Skeletal muscle satellite cell (primary cell): ENCODE results near the gene MRTO4.
A peak's percentile ranks its signal among the peaks of the same experiment; 100 is the strongest.
"Not testable (repeated sequence)": the region's sequence is repeated elsewhere in the genome, so short reads cannot be mapped to it uniquely, and the experiment has no call there.

ENCODE experiments used
- H3K27me3 ChIP-seq: 2 replicates; pipeline ENCODE4 v1.7.0; 2013; ENCODE audit warnings: low read length; ENCODE audit not compliant: control insufficient read depth, insufficient read depth
- H3K36me3 ChIP-seq: 2 replicates; pipeline ENCODE4 v1.7.0; 2013; ENCODE audit warnings: mild to moderate bottlenecking, control low read depth, low read length; ENCODE audit not compliant: insufficient read depth
- H3K4me1 ChIP-seq: 2 replicates; pipeline ENCODE4 v1.7.0; 2013; ENCODE audit warnings: low read length; ENCODE audit not compliant: control insufficient read depth, insufficient read depth
- H3K4me2 ChIP-seq: 2 replicates; pipeline ENCODE4 v1.7.0; 2013; ENCODE audit warnings: mild to moderate bottlenecking, low read length
- H3K4me3 ChIP-seq: 2 replicates; pipeline ENCODE4 v1.7.0; 2013; ENCODE audit warnings: low read length
- H3K9ac ChIP-seq: 2 replicates; pipeline ENCODE4 v1.7.0; 2013; ENCODE audit warnings: mild to moderate bottlenecking, low read depth, low read length, moderate library complexity
- H3K9me3 ChIP-seq: replicated peaks from 2 replicates; pipeline ENCODE4 v1.7.0; 2013; ENCODE audit warnings: mild to moderate bottlenecking, control low read depth, low read length

MRTO4 gene

DNA sequence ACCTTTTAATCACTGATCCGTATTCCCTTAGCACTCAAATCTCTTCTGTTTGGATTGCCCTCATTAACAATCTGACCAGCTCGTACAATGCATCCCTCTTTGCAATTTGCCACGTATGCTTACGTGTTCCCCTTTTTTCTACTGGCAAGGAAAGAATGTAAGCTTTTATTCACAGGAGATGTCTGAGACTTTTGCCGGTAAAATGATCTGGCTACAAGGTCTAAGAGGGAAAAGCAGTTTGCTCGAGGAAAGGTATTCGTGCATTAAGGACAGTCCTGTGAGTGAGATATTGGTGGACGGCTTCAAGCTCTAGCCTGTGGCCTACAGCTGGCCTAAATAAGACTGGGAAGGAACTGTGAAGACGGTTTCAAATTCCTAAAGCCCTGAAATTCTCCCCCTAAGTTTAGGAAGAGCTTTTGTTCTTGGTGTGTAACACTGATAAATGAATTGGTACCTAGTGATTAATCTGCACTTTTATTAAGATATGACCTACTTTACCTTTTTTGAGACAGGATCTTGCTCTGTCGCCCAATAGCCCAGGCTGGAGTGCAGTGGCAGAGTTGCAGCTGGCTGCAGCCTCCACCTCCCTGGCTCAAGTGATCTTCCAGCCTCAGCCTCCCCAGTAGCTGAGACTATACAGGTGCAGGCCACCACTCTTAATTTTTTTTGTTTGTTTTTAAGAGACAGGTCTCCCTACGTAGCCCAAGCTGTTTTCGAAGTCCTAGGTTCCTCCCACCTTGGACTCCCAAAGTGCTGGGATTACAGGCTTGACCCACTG lies 40.6 kb upstream of the MRTO4 start:
- peaks cover 17% of the 10 kb centered on the region for H3K4me1 ChIP-seq
- peaks cover 15% of the 10 kb centered on the region for H3K36me3 ChIP-seq
- no peaks in the 10 kb centered on the region for H3K27me3 ChIP-seq
- no peaks in the 10 kb centered on the region for H3K9me3 ChIP-seq
- peak overlapping the region; percentile 87 for H3K4me3 ChIP-seq
- H3K9ac ChIP-seq: peak overlapping the region; percentile 95
- H3K4me2 ChIP-seq: peak overlapping the region; percentile 92

DNA sequence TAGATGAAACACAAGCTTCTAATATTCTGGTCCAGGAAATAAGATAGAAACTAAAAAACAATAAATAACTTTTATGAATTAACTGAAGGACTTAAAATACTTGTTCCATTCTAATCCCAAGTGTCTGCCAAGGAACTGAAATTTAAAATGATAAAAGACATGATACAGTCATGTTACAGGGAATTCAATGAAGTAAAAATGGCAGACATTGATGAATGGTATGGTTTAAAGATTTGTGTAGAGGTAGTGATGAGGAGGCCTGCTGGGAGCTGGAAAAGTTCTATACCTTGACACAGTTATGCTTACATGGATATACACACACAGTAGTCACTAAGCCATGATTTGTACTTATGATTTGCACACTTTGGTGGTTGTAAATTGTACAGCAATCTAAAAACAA lies 39.4 kb upstream of the MRTO4 start:
- H3K9me3 ChIP-seq: no peaks in the 10 kb centered on the region
- no peak overlapping the region for H3K4me2 ChIP-seq
- no peaks in the 10 kb centered on the region for H3K27me3 ChIP-seq
- peaks cover 20% of the 10 kb centered on the region for H3K36me3 ChIP-seq
- H3K9ac ChIP-seq: no peak overlapping the region
- no peak overlapping the region for H3K4me3 ChIP-seq
- peaks cover 14% of the 10 kb centered on the region for H3K4me1 ChIP-seq

DNA sequence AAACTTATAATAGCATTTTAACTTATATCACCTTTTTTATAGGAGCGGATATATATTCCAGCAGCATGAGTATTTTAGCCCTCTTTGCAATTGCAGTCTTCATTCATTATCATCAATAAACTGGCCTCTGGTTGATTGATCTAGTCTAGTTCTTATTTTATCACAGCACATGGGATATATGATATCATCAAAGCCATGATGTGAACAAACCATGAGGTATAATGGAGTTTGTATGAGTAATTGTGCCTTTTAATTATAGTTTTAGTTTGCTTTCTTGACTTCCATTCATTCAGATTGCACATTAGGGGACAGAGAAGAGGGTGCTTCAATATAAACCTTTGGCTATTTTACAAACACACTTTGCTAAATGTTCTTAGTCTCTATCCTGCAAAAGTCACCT lies 38.0 kb upstream of the MRTO4 start:
- Histone ChIP-seq H3K36me3 (peaks cover 29% of the 10 kb centered on the region), H3K4me3 (no peak overlapping the region), H3K9me3 (no peaks in the 10 kb centered on the region), H3K9ac (no peak overlapping the region), H3K4me1 (peaks cover 7% of the 10 kb centered on the region), H3K27me3 (no peaks in the 10 kb centered on the region), H3K4me2 (no peak overlapping the region)

DNA sequence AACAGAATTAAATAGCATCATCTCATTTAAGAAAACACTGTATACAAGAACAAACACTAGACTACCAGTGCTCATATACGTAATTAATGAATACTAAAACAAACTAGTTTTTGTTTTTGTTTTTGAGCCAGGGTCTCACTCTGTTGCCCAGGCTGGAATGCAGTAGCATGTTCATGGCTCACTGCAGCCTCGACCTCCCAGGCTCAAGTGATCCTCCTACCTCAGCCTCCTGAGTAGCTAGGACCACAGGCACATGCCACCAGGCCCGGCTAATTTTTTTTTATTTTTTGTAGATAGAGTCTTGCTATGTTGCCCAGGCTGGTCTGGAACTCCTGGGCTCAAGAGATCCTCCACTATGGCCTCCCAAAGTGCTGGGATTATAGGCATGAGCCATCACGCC lies 35.0 kb upstream of the MRTO4 start:
- peaks cover 59% of the 10 kb centered on the region for H3K36me3 ChIP-seq

DNA sequence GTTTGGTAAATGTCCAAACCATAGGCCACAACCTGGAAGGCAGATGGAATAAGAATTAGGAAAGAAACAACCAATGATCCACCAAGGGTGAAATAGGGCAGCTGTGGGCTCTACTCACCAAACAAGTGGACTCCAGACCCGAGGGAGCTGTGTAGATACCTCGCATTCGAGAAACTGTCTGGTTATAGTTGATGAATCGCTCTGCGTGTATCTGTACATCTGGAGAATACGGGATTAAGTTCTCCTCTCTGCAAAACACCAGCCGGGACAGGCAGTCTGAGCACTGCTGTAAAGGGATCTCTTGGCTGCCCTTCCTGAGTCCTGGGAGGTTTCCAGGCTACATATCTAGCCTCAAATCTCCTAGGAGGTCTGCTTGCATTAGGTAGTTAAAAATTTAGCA lies 32.2 kb upstream of the MRTO4 start:
- H3K4me2 ChIP-seq: no peak overlapping the region
- no peaks in the 10 kb centered on the region for H3K9me3 ChIP-seq
- H3K4me1 ChIP-seq: no peaks in the 10 kb centered on the region
- H3K36me3 ChIP-seq: peaks cover 80% of the 10 kb centered on the region
- no peak overlapping the region for H3K4me3 ChIP-seq
- no peaks in the 10 kb centered on the region for H3K27me3 ChIP-seq
- H3K9ac ChIP-seq: no peak overlapping the region

More for the DNA sequence above, 35.0 kb upstream of the MRTO4 start:
- H3K9me3 ChIP-seq, H3K4me1 ChIP-seq, H3K4me2 ChIP-seq, H3K4me3 ChIP-seq, H3K27me3 ChIP-seq, H3K9ac ChIP-seq: not testable (repeated sequence)

DNA sequence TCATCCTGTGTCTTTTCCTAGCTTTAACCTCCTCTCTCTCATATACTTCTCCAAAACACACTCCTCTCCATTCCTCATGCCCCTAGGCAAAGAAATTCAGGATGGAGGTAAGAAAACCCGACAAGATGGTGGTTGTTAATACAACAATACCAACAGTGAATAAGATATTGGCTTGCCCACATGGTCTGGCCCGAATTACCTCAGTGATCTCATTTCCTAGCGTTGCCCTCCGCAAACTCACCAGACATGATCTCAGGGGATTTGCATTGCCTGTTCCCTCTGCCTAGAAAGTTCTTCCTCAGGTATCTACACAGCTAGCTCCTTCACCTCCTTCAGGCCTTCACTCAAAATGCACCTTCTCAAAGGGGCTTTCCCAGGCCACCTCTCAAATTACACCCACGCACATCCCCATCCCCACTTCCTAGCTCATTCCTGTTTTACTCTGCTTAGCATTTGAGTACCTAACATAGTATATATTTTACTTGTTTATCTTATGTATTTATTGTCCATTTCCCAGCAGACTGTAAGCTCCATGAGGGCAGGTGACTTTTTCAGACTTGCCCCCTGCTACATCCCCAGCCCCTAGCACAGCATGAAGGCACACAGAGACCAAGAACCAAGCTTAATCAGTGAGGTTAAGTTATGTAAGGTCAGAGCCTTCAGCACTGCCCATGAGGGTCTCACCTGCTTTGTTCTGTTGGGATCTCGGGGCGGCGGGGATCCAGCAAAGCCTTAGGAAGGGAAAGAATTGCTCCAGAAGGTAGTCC lies 31.3 kb upstream of the MRTO4 start:
- Histone ChIP-seq H3K4me2 (no peak overlapping the region), H3K9me3 (no peaks in the 10 kb centered on the region), H3K36me3 (peaks cover 81% of the 10 kb centered on the region), H3K27me3 (no peaks in the 10 kb centered on the region), H3K9ac (no peak overlapping the region), H3K4me1 (no peaks in the 10 kb centered on the region), H3K4me3 (no peak overlapping the region)

DNA sequence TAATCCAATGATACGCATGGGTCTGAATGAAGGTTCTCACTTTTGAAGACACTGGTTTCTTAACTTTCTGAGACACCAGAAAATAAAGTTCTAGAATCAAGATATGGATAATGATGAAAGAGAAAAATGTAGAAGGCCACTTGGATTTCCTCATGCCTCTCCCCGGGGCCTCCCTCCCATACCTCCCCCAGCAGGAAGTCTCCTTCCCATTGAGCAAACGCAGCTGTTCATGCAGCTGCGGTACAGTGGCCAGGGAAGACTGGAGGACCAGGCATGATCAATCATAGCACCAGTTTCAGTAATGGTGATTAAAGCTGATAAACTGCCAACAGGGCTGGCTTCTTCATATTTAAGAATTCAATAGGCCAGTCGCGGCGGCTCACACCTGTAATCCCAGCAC lies 30.6 kb upstream of the MRTO4 start:
- Histone ChIP-seq H3K9me3 (no peaks in the 10 kb centered on the region), H3K4me2 (no peak overlapping the region), H3K27me3 (no peaks in the 10 kb centered on the region), H3K36me3 (peaks cover 79% of the 10 kb centered on the region), H3K4me1 (no peaks in the 10 kb centered on the region), H3K4me3 (no peak overlapping the region), H3K9ac (no peak overlapping the region)

DNA sequence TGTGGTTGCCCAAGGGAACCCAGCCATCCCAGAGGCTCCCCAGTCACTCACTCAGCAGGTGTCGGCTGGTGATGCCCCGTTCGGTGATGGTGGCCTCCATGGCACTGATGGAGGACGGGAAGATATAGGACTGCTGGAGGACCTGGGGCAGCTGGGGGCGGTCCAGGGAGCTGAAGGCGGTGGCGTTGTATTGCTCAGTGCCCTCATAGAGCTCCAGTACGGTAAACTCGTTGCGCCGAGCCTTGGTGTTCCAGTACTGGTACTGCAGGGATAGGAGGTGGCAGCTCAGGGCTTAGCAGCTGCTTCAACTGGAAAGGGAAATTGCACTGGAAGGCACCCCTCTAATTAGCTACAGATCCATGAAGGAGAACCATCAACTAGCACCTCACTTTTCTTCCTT lies 29.0 kb upstream of the MRTO4 start:
- no peak overlapping the region for H3K4me3 ChIP-seq
- no peak overlapping the region for H3K9ac ChIP-seq
- H3K9me3 ChIP-seq: no peaks in the 10 kb centered on the region
- peaks cover 87% of the 10 kb centered on the region for H3K36me3 ChIP-seq
- no peaks in the 10 kb centered on the region for H3K4me1 ChIP-seq
- H3K27me3 ChIP-seq: no peaks in the 10 kb centered on the region
- H3K4me2 ChIP-seq: no peak overlapping the region

DNA sequence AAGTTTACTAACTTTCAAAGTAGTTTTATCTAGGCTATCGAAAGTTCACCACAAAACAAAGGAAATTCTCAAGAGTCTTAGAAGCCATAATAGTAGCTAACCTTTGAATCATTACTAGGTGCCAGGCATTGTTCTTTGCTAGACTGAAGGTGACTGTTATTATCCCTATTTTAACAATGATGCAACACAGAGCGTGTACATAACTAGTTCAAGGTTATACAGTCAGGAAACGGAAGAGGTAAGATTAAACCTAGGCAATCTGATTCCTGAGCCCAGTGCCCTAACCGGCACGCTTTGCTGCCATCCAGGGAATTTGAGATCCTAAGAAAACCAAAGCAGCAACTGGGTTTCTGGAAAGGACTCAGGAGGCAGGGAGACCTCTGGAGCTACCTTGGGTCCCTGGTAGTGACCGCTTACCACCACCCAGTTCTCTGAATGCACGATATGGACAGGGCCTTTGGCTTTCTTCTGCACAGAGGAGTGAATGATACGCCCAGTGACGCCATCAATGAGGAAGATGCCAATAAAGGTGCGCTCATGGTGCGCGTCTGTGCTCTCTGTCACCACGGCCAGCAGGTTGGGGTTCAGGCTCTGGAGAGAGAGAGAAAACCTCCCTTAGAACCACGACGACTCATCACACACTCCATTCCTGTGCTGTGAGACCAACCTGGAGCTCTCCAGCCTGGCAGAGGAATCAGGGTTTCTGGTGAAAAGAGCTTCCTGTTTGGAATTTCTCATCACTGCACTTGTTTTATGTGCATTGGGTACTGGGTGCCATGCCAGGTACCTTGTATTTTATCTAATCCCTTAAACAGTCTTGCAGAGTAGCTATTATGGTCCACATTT lies 28.4 kb upstream of the MRTO4 start:
- Histone ChIP-seq H3K9ac (no peak overlapping the region), H3K27me3 (no peaks in the 10 kb centered on the region), H3K9me3 (no peaks in the 10 kb centered on the region), H3K4me3 (no peak overlapping the region), H3K4me2 (no peak overlapping the region), H3K36me3 (peaks cover 81% of the 10 kb centered on the region), H3K4me1 (no peaks in the 10 kb centered on the region)

DNA sequence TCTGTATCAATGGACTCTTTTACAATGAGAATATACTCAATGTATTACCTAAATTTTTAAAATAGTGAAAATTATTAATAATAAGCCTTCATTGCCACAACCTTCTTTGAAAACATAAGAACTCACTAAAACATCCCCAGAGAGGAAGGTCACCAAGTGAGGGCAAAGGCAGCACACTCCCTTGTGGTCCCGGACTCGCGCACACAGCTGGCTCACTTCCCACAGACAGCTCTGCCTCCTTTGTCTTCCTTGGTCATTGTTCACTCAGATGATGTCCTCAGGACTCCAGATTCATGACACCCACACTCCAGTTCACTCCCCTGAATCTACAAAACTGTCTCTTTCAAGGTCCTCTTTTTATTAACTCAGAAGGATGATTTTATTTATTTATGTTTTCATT lies 22.4 kb upstream of the MRTO4 start:
- Histone ChIP-seq H3K4me3 (no peak overlapping the region), H3K9me3 (no peaks in the 10 kb centered on the region), H3K27me3 (no peaks in the 10 kb centered on the region), H3K4me2 (no peak overlapping the region), H3K4me1 (peaks cover 5% of the 10 kb centered on the region), H3K9ac (no peak overlapping the region), H3K36me3 (peaks cover 68% of the 10 kb centered on the region)

DNA sequence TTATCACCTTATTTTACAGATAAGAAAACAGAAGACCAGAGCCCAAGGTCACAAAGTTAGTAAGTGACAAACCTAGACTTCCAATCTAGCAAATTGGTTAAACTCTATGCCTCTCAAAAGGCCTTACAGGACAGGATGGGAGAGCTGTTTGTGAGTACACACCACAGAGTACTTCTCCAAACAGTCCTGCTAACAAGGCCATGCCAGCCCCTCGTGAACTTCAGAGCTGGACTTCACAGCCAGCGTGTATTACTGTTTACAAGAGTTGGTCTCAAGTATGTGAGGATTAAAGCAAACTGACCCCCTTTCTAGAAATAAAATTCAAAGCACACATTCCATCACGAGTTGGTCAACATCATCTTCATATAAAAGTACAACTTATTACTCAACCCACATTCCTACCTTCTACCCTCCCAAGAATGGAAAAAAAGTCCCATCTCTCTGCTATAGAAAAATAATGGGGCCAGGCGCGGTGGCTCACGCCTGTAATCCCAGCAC lies 21.7 kb upstream of the MRTO4 start:
- no peak overlapping the region for H3K9ac ChIP-seq
- no peaks in the 10 kb centered on the region for H3K27me3 ChIP-seq
- no peak overlapping the region for H3K4me3 ChIP-seq
- peaks cover 67% of the 10 kb centered on the region for H3K36me3 ChIP-seq
- no peaks in the 10 kb centered on the region for H3K9me3 ChIP-seq
- H3K4me1 ChIP-seq: peaks cover 5% of the 10 kb centered on the region
- H3K4me2 ChIP-seq: no peak overlapping the region
